Measurements from ENCODE around the gene UBE3B.

The UBE3B gene

GRCh38 chr12:109475993-109476806, 1.2 kb upstream of the UBE3B start:
- no peak for ATAC-seq

- ATAC-seq = no peak
Measured at GRCh38 chr12:109476807-109477184, 638 bp upstream of the UBE3B start.

- ATAC-seq = no peak
Measured at GRCh38 chr12:109477963-109478315, 505 bp downstream of the UBE3B start.

GRCh38 chr12:109479761-109480160, 2.3 kb downstream of the UBE3B start:
- no peak for ATAC-seq

GRCh38 chr12:109480356-109480755, 2.9 kb downstream of the UBE3B start:
- ATAC-seq = no peak

GRCh38 chr12:109481863-109482262, 4.4 kb downstream of the UBE3B start:
- ATAC-seq = no peak

- no peak for ATAC-seq
Measured at GRCh38 chr12:109482491-109482890, 5.1 kb downstream of the UBE3B start.

GRCh38 chr12:109482894-109483293, 5.5 kb downstream of the UBE3B start:
- ATAC-seq = no peak

- ATAC-seq = no peak
Measured at GRCh38 chr12:109483346-109483745, 5.9 kb downstream of the UBE3B start.

- ATAC-seq = no peak
Measured at GRCh38 chr12:109485201-109485600, 7.8 kb downstream of the UBE3B start.

- ATAC-seq = no peak
Measured at GRCh38 chr12:109487181-109488050, 10.0 kb downstream of the UBE3B start.

GRCh38 chr12:109488051-109488665, 10.7 kb downstream of the UBE3B start:
- no peak for ATAC-seq

- ATAC-seq = no peak
Measured at GRCh38 chr12:109489016-109489954, 11.9 kb downstream of the UBE3B start.

- ATAC-seq = no peak
Measured at GRCh38 chr12:109489955-109490565, 12.6 kb downstream of the UBE3B start.

GRCh38 chr12:109491671-109492070, 14.2 kb downstream of the UBE3B start:
- no peak for ATAC-seq

- ATAC-seq = no peak
Measured at GRCh38 chr12:109492371-109492770, 14.9 kb downstream of the UBE3B start.

GRCh38 chr12:109493090-109493489, 15.7 kb downstream of the UBE3B start:
- ATAC-seq = no peak

- ATAC-seq = no peak
Measured at GRCh38 chr12:109493938-109494337, 16.5 kb downstream of the UBE3B start.

GRCh38 chr12:109494348-109494881, 17.0 kb downstream of the UBE3B start:
- no peak for ATAC-seq

GRCh38 chr12:109495012-109495411, 17.6 kb downstream of the UBE3B start:
- no peak for ATAC-seq

GRCh38 chr12:109496306-109496705, 18.9 kb downstream of the UBE3B start:
- ATAC-seq = no peak

- ATAC-seq = no peak
Measured at GRCh38 chr12:109497675-109498074, 20.2 kb downstream of the UBE3B start.

All from activated CD4-positive, CD25-positive, alpha-beta regulatory T cell treated with anti-CD3 and anti-CD28 coated beads, Interleukin-2, amount 50 U/mL, for 24 hours (primary cell).